ENCODE data around the gene ACTL7A. TPM values are rescaled to one million over a fixed set of nuclear protein-coding genes. Genes with fewer than 3 reads are reported as not detected.
A peak's percentile ranks its signal among the peaks of the same experiment; 100 is the strongest.

Gene ACTL7A
- total and polyA plus RNA-seq, 2 of the 13 experiments (the other 11 are each of a cell fraction or from before 2014, with no cell fraction given): not detected

- TF ChIP-seq ZKSCAN1 (IDR thresholded peaks at IDR 0.05; ENCODE audit: low read length): no peak
- TF ChIP-seq SPEN (CRISPR knock-in tag; IDR thresholded peaks at IDR 0.05; ENCODE audit: low read depth): no peak
- no peak for TF ChIP-seq PITX1 (CRISPR knock-in tag; IDR thresholded peaks at IDR 0.05)
- TF ChIP-seq MIER3 (CRISPR knock-in tag; IDR thresholded peaks at IDR 0.05; ENCODE audit: borderline replicate concordance): no peak
- TF ChIP-seq CREBL2 (CRISPR knock-in tag; IDR thresholded peaks at IDR 0.05; ENCODE audit: borderline replicate concordance): no peak
- no peak for TF ChIP-seq STAT5B (CRISPR knock-in tag; IDR thresholded peaks at IDR 0.05)
- TF ChIP-seq IKZF4 (CRISPR knock-in tag; IDR thresholded peaks at IDR 0.05; ENCODE audit: borderline replicate concordance, low read depth, not compliant biosample characterization): no peak
- no peak for TF ChIP-seq ZFP1 (CRISPR knock-in tag; IDR thresholded peaks at IDR 0.05)
- no peak for TF ChIP-seq HIC2 (CRISPR knock-in tag; IDR thresholded peaks at IDR 0.05; ENCODE audit: low read depth)
- peak; percentile 70; the same call in 1 of the 2 replicates for TF ChIP-seq AFF4 (CRISPR knock-in tag; IDR thresholded peaks at IDR 0.05)
- TF ChIP-seq MTERF4 (CRISPR knock-in tag; IDR thresholded peaks at IDR 0.05): no peak
- TF ChIP-seq ARID4A (CRISPR knock-in tag; IDR thresholded peaks at IDR 0.05; ENCODE audit: borderline replicate concordance): 0 out of 2 replicates have a peak, but pooled peaks have one; percentile 20
Observed at GRCh38 chr9:108883085-108883484, 21.0 kb downstream of the ACTL7A start (continued).

All from HepG2 (cell line).